C4-2B (cell line): ENCODE results near the gene RFC3.
"Not testable (repeated sequence)": the region's sequence is repeated elsewhere in the genome, so short reads cannot be mapped to it uniquely, and the experiment has no call there.

Experiments
- CTCF ChIP-seq: fragments of 450-650 bp; conservative IDR thresholded peaks from 2 replicates; pipeline ENCODE4 v1.5.1; 2017; ENCODE audit warnings: mild to moderate bottlenecking
- ZFX ChIP-seq: fragments of 450-650 bp; IDR thresholded peaks from 2 replicates; pipeline ENCODE4 v1.6.1; 2017

GRCh38 chr13:33812829-33813228, 5.1 kb upstream of the RFC3 start:
- TF ChIP-seq CTCF, ZFX: not testable (repeated sequence)
